HG03469 (cell line): ENCODE measurements around the gene RPS4Y2.

Source experiments
- ATAC-seq: cut with Tn5 transposase; IDR thresholded peaks from one replicate; pipeline ENCODE4 v1.9.1; 2021; ENCODE audit warnings: mild to moderate bottlenecking, moderate library complexity, moderate number of reproducible peaks; ENCODE audit not compliant: unreplicated experiment

RPS4Y2 gene

DNA sequence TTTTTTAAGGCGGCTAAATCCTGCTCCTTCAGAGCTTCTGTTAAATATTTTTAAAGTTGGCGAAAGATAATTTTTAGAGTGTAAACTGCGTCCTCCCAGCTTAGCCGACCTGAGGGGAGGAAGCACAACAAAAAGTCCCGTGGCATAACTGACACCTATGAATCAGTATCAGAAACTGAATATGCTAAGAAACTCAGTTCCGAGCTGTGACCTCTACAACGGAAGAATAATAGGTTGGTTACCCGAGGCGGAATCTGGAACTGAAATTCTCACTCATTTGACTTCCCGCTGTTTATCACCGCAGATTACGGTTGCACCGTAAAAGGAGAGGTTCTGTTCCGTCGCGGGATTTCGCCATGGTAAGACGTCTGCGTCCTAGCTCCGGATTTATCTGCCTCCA, at the start of gene RPS4Y2:
Gene RPS4Y2 (plus strand): TSS at position 301 of the 400 bp plus-strand sequence. CDS start 56 bp downstream, at position 357.
- ATAC-seq: no peak

DNA sequence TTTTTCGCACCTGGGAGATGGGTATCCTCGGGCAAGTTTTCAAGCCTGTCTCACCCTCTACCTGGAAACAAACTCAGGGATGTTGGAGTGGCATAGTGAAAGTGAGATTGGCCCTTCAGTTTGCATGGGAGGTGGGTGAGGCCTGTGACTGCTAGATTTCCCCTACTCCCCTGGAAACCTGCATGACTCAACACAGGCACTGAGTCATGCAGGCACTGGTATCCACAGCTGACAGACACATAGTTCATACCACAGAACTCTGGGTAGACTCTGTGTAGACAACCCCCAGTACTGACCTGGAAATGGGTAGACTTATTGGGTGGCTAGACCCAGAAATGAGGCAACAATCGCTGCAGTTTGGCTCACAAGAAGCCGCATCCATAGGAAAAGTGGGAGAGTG, 41.5 kb upstream of the RPS4Y2 start:
- ATAC-seq: peak; percentile 93

DNA sequence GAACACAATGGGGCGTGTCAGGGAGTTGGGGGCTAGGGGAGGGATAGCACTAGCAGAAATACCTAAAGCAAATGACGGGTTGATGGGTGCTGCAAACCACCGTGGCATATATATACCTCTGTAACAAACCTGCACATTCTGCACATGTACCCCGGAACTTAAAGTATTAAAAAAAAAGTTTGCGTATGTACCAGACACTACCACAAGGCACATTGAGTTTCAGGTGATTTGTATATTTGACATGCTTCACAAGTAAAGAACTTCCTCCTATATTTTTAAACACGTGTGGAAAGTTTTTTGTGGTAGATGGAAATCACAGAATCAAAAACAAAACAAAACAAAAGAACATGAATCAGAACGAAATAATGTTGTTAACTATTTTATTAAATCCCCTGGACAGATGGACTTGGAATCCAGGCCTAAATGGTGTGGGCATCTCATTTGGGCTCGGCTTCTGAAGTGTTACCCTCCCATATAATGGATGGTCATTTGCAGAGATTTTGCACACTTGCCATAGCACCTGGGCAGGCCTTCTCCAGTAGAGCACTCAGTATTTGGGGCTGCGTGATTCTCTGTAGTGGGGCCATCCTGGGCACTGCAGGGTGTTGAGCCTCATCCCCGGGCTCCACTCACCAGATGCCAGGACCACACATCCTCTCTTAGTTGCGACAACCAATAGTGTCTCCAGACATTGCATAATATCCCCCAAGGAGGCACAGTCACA, 29.6 kb upstream of the RPS4Y2 start:
- ATAC-seq: peak; percentile 87

DNA sequence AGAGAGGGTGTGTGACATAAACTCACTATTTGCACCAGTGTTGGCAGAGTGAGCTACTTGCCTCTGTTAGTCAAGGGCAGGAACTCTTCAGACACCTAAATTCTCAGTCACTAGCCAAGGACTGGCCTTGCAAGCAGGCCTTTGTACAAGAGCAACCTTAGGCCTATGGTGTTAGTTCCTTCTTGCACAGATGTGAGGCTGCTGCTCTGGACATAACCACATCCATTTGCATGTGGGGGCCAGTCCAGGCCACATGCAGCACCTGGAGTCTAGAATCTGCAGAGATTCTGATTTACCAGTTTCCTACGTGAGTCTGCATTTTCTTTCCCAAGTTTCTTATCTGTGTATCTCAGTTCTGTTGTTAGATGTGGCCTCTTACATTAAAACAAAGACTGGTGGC, 20.7 kb upstream of the RPS4Y2 start:
- peak; percentile 87 for ATAC-seq

- ATAC-seq: no peak
Measured at GRCh38 chrY:20739806-20740205, 16.1 kb upstream of the RPS4Y2 start.

DNA sequence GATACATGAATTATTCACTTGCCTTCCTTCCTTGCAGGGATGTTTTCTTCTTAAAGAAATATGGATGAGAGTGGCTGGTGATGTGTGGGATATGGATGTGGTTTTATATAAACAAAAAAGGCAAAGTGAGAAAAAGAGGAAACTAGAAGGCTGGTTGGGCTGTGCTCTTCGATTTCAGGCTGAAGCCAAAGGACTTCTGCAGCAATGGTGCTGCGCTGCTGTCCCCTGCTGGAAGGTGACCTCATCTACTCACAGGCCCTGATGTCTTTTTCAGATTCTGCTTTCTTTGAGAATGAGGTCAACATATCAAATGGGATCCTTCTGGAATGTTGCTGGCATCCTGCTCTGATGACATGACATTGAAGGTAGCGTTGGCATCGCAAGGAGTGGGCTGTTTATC, 15.3 kb upstream of the RPS4Y2 start:
- ATAC-seq: no peak

DNA sequence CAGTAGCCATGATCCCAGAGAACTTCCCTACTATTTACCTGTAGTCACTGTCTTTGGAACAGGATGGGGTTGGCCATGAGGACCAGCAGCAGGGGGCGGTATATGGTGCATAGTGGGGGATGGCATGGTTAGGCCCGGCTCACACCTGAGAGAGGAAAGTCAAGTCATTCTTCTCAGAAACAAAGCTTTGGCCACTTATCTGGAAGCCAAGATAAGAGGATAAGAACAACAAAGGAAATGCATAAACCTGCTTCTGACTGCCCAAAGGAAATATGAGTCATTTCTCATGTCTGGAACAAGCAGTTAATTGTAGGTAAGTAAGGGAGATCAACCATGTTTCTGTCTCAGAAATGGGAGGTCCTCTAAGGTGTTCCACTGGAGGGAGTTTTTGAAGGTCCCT, 10.8 kb upstream of the RPS4Y2 start:
- ATAC-seq: no peak

GRCh38 chrY:20746919-20747318, 9.0 kb upstream of the RPS4Y2 start:
- ATAC-seq: no peak

DNA sequence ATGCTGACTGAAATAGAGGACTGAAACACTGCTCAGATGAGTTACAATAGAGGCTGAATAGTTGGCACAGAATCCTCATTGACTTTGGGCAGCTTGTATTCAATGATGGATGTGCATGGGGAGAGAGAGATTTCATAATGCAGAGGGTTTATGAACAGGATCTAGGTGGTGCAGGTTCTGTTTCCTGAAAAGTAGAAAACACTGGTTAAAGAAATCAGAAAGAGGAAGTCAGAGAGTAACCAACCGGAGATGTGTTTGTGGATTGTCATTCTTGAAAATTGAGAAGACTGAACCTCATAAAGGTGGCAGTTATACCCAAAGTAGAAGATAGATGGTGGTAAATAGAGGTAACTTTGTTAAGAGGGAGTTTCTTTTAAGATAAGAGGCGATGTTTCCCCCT, 8.0 kb downstream of the RPS4Y2 start:
- ATAC-seq: no peak

DNA sequence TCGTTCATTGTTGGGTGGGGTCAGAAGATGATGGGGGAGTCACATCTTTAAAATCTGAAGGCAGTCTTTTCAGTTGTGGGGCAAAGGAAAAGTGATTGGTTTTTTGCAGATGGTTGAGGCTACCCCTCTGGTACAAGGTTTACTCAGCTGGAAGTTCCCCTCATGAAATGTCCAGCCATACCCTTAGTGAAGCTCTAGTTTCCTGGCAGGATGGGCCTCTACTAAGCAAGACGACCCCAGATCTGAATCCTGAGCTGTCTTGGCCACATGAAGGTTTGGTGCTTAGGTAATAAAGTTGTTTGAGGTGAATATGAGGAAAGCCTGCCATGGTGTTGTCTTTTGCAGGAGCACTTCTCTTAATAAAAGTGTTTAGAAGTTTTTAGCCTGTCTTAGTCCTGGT, 9.2 kb downstream of the RPS4Y2 start:
- ATAC-seq: no peak

DNA sequence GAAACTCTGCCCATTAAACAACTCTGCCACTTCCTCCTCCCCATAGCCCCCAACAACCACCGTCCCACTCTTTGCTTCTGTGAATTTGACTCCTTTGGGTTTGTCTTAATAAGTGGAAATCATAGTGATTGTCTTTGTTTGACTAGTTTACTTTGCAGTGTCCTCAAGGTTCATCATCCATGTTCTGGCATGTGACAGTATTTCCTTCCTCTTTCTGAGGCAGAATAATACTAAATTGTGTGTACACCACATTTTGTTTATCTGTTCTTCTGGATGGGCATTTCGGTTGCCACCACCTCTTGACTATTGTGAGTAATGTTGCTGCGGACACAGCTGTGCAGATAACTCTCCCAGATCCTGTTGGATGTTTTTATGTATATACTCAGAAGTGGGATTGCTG, 14.8 kb downstream of the RPS4Y2 start:
- ATAC-seq: no peak

DNA sequence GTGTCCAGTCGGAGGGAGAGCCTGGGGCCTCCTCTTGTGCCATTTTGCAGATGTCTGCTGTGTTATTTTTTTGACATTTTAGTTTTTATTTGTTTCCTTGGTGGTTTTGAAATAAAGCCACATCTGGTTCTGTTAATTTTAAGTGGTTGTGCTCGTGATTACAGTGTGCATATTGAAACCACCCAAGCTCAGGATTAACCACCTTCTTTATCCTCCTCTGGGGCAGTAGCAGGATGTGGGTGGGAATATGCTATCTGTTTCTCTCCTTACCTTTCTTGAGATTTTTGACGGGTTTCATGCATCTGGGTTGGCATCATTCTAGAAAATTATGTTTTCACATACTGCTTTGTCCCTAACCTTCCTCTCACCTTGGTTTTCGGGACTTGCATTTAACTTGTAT, 20.2 kb downstream of the RPS4Y2 start:
- ATAC-seq: no peak

GRCh38 chrY:20780104-20780654, 24.3 kb downstream of the RPS4Y2 start:
- ATAC-seq: no peak

GRCh38 chrY:20780776-20781175, 24.9 kb downstream of the RPS4Y2 start:
- ATAC-seq: no peak

DNA sequence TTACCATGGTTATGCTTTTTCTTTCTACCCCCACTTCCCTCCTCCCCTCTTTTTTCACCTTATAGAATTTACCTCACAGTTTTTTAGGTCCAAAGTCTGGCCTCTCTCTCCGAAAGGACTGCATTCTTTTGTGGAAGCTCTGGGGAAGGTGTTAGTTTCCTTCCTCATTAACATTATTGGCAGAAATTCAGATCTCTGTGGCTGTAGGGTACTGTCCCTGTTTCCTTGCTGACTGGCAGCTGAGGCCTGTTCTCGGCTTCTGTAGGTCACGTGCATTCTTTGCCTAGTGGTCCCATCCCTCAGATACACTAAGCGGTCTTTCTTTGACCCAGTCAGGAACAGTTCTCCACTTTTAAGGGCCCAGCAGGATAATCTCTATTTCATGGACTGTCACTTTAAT, 25.5 kb downstream of the RPS4Y2 start:
- no peak for ATAC-seq

GRCh38 chrY:20784965-20785364, 29.1 kb downstream of the RPS4Y2 start:
- ATAC-seq: no peak

DNA sequence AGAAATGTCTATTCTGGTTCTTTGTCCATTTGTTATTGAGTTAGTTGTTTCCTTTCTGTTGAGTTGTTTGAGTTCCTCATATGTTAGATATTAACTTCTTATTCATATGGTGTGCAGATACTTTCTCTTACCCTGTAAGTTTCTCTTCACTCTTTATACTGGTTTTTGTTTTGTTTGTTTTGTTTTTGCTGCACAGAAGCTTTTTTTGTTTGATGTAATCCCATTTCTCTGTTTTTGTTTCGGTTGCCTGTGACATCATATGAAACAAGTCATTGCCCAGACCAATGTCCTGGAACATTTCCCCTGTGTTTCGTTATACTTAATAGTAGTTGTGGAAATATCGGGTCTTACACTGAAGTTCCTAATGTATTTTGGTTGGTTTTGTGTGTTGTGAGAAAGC, 31.2 kb downstream of the RPS4Y2 start:
- ATAC-seq: peak; percentile 72

DNA sequence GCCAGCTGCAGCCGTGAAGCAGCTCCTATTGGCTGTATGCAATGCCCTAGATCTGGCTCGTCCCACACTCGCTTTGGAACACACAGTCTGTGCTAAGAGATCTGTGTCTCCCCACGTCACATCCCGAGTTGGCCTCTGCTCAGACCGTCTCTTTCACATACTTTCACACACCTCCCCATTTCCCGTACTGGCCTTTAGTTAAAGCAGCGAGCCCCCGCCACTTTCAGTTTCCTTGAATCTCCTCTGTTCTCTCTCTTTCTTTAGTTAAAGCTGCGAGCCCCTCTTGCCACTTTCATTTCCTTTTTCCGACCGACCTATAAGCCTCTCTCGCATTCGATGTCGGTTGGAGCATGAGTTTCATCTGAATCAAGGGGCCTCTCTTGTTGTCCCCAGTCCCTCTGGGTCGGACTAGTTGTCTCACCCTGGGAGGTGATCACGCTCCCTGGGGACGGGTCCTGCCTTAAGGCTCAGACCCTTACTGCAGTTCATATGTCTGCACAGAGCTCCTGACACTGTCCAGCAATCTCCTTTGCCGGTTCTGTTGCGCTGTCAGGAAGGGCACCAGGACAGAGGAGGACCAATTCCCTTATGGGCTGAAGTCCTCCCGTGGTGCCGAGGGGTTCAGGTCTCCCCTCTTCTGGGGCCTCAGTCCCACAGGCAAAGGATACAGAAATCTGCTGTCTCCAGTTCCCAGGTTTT, 42.6 kb downstream of the RPS4Y2 start:
- peak; percentile 65 for ATAC-seq

DNA sequence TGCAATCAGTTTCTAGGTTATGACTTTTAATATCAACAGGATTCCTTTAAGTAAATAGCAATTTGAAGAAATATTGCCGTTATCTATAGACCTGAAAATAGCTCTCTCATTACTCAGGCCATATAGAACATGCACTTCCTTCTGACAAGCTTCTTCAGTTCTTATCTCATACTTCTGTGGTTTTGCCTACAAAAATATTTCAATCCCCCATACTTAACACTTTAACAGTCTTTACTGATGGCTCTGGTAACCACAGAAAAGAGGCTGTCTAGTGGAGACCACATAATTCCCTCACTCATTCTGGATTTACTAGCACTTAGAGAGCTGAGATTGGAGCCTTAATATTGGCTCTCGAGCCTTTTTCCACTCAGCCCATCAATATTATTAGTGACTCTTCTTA, 46.8 kb downstream of the RPS4Y2 start:
- ATAC-seq: no peak

DNA sequence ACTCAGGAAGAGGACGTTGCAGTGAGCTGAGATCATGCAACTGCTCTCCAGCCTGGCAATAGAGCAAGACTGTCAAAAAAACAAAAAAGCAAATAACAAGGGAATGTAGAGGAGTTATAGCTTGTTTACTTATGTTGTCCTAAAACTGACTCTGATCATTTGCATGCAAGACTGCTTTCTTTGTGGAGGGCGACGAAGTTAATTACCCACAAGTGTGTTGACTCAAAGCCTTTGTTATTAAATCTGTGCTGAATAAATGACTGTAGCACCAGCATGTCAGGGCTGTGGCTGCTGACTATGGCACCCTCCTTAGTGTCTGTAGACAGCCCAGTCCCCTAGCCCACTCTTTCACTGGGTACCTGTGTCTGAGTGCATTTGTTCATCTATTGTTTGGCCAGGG, 50.3 kb downstream of the RPS4Y2 start:
- no peak for ATAC-seq

DNA sequence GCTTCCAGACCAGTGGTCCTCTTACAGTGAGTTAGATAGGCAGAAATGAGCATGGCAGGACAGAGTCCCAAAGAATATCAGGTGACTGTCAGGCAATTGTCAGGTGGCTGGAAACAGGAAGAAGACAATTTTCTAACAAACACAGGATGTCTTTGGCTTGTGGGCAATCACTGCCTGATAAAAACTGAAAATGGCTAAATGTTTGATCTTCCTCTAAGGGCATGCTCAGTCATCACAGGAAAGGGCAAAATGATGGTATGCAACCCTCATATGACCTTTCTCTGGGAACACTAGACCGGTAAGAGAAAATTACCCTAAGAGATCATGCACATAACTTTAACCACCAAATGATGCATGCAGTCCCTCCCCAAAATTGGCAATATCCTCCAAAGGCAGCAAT, 57.6 kb downstream of the RPS4Y2 start:
- ATAC-seq: no peak

GRCh38 chrY:20814794-20815193, 58.9 kb downstream of the RPS4Y2 start:
- no peak for ATAC-seq
